HUES6 (cell line): ENCODE measurements around the gene ANAPC7.
"Not testable (repeated sequence)": the region's sequence is repeated elsewhere in the genome, so short reads cannot be mapped to it uniquely, and the experiment has no call there.

ENCODE experiments used
- H3K27ac ChIP-seq: 2 replicates; pipeline ENCODE4 v1.7.0; 2013; ENCODE audit warnings: low read depth, mild to moderate bottlenecking, low read length, inconsistent platforms
- H3K27me3 ChIP-seq: 2 replicates; pipeline ENCODE4 v1.6.1; 2013; ENCODE audit warnings: low read length; ENCODE audit not compliant: control insufficient read depth, insufficient read depth
- H3K36me3 ChIP-seq: 2 replicates; pipeline ENCODE4 v1.6.1; 2013; ENCODE audit warnings: low read length; ENCODE audit not compliant: control insufficient read depth, insufficient read depth
- H3K4me1 ChIP-seq: 2 replicates; pipeline ENCODE4 v1.6.1; 2013; ENCODE audit warnings: low read length; ENCODE audit not compliant: control insufficient read depth, insufficient read depth
- H3K4me3 ChIP-seq: 2 replicates; pipeline ENCODE4 v1.5.1; 2013; ENCODE audit warnings: low read depth, low read length
- H3K9ac ChIP-seq: one replicate; pipeline ENCODE4 v1.6.1; 2013; ENCODE audit warnings: mild to moderate bottlenecking, low read length
- H3K9me3 ChIP-seq: 2 replicates; pipeline ENCODE4 v1.6.1; 2013; ENCODE audit warnings: low read depth, low read length; ENCODE audit not compliant: control insufficient read depth, insufficient read depth

Gene ANAPC7

DNA sequence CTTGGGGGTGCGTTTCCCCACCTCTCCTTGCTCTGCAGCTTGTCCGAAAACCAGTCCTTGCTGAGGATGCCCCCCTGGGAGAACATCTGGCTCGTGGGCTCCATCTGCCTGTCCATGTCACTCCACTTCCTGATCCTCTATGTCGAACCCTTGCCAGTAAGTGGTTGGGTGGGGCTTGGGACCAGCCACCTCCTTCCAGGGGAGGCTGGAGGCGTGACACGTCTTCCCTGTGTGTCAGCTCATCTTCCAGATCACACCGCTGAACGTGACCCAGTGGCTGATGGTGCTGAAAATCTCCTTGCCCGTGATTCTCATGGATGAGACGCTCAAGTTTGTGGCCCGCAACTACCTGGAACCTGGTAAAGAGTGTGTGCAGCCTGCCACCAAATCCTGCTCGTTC, 57.5 kb downstream of the ANAPC7 start:
- no peak overlapping the region for H3K9ac ChIP-seq
- H3K27ac ChIP-seq = no peak overlapping the region
- peaks cover 100% of the 10 kb centered on the region for H3K36me3 ChIP-seq
- H3K9me3 ChIP-seq = no peaks in the 10 kb centered on the region
- no peaks in the 10 kb centered on the region for H3K4me1 ChIP-seq
- H3K4me3 ChIP-seq = no peak overlapping the region
- H3K27me3 ChIP-seq = no peaks in the 10 kb centered on the region

DNA sequence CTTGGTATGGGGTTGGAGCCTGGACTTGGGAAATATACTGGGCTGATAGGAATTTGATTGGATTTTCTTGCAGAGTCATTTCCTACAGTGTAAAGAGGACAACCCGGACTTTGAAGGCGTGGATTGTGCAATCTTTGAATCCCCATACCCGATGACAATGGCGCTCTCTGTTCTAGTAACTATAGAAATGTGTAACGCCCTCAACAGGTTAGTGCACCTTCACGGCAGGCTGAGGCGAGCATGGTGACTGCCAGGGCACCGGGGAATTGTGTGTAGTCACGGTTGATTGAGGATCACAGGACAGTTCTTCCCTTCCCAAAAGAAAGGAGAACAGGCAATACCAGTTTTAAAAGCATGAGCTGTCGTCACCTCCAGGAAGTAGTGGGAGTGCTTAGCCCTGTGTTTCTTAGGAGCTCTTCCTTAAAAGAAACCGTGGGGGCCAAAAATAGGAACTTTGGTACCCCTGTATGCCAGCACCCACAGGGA, 58.3 kb downstream of the ANAPC7 start:
- H3K27ac ChIP-seq = no peak overlapping the region
- no peaks in the 10 kb centered on the region for H3K9me3 ChIP-seq
- no peaks in the 10 kb centered on the region for H3K4me1 ChIP-seq
- H3K4me3 ChIP-seq = no peak overlapping the region
- peaks cover 100% of the 10 kb centered on the region for H3K36me3 ChIP-seq
- no peaks in the 10 kb centered on the region for H3K27me3 ChIP-seq
- no peak overlapping the region for H3K9ac ChIP-seq

GRCh38 chr12:110344657-110345056, 58.9 kb downstream of the ANAPC7 start:
- no peaks in the 10 kb centered on the region for H3K4me1 ChIP-seq
- no peak overlapping the region for H3K27ac ChIP-seq
- no peaks in the 10 kb centered on the region for H3K9me3 ChIP-seq

GRCh38 chr12:110343736-110344555, 59.6 kb downstream of the ANAPC7 start:
- Histone ChIP-seq H3K9ac (no peak overlapping the region), H3K9me3 (no peaks in the 10 kb centered on the region), H3K36me3 (peaks cover 100% of the 10 kb centered on the region), H3K4me3 (no peak overlapping the region), H3K27me3 (no peaks in the 10 kb centered on the region), H3K27ac (no peak overlapping the region), H3K4me1 (no peaks in the 10 kb centered on the region)

More at GRCh38 chr12:110344657-110345056, 58.9 kb downstream of the ANAPC7 start:
- H3K9ac ChIP-seq = no peak overlapping the region
- no peaks in the 10 kb centered on the region for H3K27me3 ChIP-seq
- peaks cover 100% of the 10 kb centered on the region for H3K36me3 ChIP-seq
- H3K4me3 ChIP-seq = no peak overlapping the region

GRCh38 chr12:110343114-110343513, 60.4 kb downstream of the ANAPC7 start:
- Histone ChIP-seq H3K27me3 (no peaks in the 10 kb centered on the region), H3K27ac (no peak overlapping the region), H3K4me1 (no peaks in the 10 kb centered on the region), H3K9me3 (no peaks in the 10 kb centered on the region), H3K9ac (no peak overlapping the region), H3K4me3 (no peak overlapping the region), H3K36me3 (peaks cover 100% of the 10 kb centered on the region)

DNA sequence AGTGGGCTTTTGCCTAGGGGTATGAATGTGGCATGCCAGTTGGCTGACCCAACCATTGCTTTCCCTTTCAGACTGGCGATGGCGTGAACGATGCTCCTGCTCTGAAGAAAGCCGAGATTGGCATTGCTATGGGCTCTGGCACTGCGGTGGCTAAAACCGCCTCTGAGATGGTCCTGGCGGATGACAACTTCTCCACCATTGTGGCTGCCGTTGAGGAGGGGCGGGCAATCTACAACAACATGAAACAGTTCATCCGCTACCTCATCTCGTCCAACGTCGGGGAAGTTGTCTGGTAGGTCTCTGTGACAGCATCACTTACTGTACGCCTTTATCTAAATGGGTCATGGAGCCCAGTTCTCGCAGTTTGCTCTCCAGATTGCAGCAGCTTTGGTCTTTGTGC, 61.4 kb downstream of the ANAPC7 start:
- Histone ChIP-seq H3K9me3 (no peaks in the 10 kb centered on the region), H3K4me1 (no peaks in the 10 kb centered on the region), H3K27ac (no peak overlapping the region), H3K9ac (no peak overlapping the region), H3K4me3 (no peak overlapping the region), H3K27me3 (no peaks in the 10 kb centered on the region), H3K36me3 (peaks cover 100% of the 10 kb centered on the region)

GRCh38 chr12:110340706-110341105, 62.8 kb downstream of the ANAPC7 start:
- H3K4me3 ChIP-seq = no peak overlapping the region
- no peak overlapping the region for H3K9ac ChIP-seq
- no peaks in the 10 kb centered on the region for H3K9me3 ChIP-seq
- H3K27me3 ChIP-seq = no peaks in the 10 kb centered on the region
- H3K4me1 ChIP-seq = no peaks in the 10 kb centered on the region
- H3K27ac ChIP-seq = no peak overlapping the region
- peaks cover 100% of the 10 kb centered on the region for H3K36me3 ChIP-seq

GRCh38 chr12:110340261-110340660, 63.2 kb downstream of the ANAPC7 start:
- H3K4me3 ChIP-seq, H3K27me3 ChIP-seq, H3K27ac ChIP-seq, H3K4me1 ChIP-seq, H3K9me3 ChIP-seq, H3K9ac ChIP-seq: not testable (repeated sequence)
- peaks cover 100% of the 10 kb centered on the region for H3K36me3 ChIP-seq

GRCh38 chr12:110339184-110339952, 64.1 kb downstream of the ANAPC7 start:
- H3K27ac ChIP-seq = no peak overlapping the region
- no peak overlapping the region for H3K9ac ChIP-seq
- no peak overlapping the region for H3K4me3 ChIP-seq
- no peaks in the 10 kb centered on the region for H3K9me3 ChIP-seq
- no peaks in the 10 kb centered on the region for H3K4me1 ChIP-seq
- no peaks in the 10 kb centered on the region for H3K27me3 ChIP-seq
- peaks cover 100% of the 10 kb centered on the region for H3K36me3 ChIP-seq

GRCh38 chr12:110338754-110339153, 64.8 kb downstream of the ANAPC7 start:
- Histone ChIP-seq H3K9me3 (no peaks in the 10 kb centered on the region), H3K27ac (no peak overlapping the region), H3K4me1 (no peaks in the 10 kb centered on the region), H3K27me3 (no peaks in the 10 kb centered on the region), H3K9ac (no peak overlapping the region), H3K36me3 (peaks cover 100% of the 10 kb centered on the region), H3K4me3 (no peak overlapping the region)
